ENCODE measurements around the gene ETV7.

ETV7 gene

GRCh38 chr6:36386495-36387439, 702 bp downstream of the ETV7 start:
- FAIRE-seq (no peak), DNase-seq (ENCODE audit: insufficient read length, low spot score) (peak; percentile 61)

DNA sequence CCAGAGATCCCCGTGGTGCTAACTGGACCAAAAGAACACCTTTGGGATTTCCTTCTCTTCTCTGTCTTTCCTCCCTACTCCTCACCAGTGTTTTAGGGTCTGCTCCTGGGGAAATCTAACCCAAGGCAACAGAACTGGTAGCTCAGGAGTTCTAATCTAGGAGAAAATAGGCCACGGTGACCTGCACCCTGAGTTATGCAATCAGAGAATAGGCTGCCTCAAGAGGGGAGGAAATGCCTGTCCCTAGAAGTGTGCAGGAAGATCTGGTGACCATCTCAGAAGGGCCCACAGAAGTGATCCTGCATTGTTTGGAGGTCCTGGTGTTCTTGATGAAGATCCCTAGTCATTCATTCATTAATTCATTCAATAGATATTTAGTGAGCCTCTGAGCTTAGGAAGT, 3.4 kb downstream of the ETV7 start:
- FAIRE-seq, result no peak
- DNase-seq (ENCODE audit: insufficient read length, low spot score), result no peak

DNA sequence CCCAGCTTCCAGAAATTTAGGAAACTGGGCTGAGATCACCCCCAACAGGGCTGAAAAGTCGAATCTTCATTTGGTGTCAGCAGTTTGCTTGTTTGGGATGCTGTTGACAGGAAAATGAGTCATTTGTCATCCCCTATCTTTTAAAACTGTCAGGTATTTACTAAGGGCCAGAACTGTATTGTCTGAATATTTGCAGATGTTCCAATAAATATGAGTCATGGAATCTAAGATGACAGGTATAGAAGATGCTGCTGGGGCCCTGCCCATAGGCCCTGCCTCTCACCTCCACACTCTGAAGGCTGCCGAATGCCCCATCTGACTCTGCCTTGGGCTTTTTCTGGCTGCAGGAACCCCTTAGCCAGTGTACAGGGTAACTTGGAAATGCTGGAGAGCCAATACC, 3.9 kb downstream of the ETV7 start:
- FAIRE-seq, result no peak
- no peak for DNase-seq (ENCODE audit: insufficient read length, low spot score)

DNA sequence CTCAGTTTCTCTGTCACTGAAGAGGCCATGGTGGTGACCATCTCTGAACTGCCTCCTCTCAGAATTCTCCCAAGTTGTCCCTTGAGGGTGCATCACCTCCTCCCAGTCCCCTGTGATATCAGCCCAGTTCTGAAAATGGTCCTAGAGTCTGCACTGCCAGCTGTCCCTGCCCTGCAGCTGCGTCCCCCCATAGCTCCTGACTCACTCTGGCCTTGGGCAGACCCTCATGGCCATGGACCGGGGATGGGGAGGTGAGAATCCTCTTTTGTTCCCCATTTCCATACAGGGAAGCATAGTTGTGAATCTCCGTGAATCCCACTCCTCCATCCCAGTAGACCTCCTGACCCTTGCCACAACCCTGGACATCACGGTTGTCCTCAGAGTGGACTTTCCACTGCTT, 4.5 kb downstream of the ETV7 start:
- DNase-seq (ENCODE audit: insufficient read length, low spot score), result no peak
- no peak for FAIRE-seq

- no peak for DNase-seq (ENCODE audit: insufficient read length, low spot score)
- no peak for FAIRE-seq
These were observed 5.7 kb downstream of the ETV7 start for GRCh38 chr6:36381502-36382389.

DNA sequence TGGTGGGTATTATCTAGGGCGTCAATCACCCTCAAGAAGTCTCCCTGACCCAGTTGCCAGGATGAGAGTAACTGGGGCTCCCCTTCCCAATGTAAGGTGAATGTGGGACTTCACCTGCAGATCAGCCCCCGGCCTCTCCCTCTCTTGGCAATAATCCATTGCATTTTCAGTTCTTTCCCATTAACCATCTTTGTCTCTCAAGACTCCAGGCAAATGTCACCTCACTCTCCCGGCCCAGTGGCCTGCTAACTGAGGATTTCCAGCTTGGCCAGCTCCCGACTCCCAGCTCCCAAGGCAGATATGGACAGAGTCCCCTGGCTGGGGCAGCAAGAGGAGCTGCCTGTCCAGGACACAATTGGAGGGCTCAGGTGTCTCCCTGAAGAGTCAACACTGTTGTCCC, 7.3 kb downstream of the ETV7 start:
- no peak for FAIRE-seq
- DNase-seq (ENCODE audit: insufficient read length, low spot score), result no peak

- DNase-seq (ENCODE audit: insufficient read length, low spot score) (no peak), FAIRE-seq (no peak)
These were observed 8.5 kb downstream of the ETV7 start for GRCh38 chr6:36378936-36379335.

GRCh38 chr6:36378243-36378920, 9.1 kb downstream of the ETV7 start:
- DNase-seq (ENCODE audit: insufficient read length, low spot score), result no peak
- no peak for FAIRE-seq

GRCh38 chr6:36377594-36377993, 9.9 kb downstream of the ETV7 start:
- DNase-seq (ENCODE audit: insufficient read length, low spot score) (no peak), FAIRE-seq (no peak)

DNA sequence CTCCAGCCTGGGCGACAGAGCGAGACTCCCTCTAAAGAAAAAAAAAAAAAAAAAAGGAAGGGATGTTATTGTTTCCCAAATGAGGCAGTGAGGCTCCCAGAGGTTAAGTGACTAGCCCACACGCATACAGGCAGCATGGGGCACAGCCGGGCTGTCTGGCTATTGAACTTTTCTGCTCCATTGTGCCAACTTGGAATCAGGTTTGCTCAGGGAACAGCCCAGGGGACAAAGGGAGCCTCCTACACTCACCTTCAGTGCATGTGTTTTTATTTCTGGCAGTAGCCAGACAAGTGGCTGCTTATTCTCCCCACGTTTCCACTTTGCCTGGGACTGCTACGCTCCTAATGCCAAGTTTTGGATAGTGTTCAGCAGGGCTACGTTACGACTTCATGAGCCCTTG, 10.7 kb downstream of the ETV7 start:
- no peak for DNase-seq (ENCODE audit: insufficient read length, low spot score)
- no peak for FAIRE-seq

DNA sequence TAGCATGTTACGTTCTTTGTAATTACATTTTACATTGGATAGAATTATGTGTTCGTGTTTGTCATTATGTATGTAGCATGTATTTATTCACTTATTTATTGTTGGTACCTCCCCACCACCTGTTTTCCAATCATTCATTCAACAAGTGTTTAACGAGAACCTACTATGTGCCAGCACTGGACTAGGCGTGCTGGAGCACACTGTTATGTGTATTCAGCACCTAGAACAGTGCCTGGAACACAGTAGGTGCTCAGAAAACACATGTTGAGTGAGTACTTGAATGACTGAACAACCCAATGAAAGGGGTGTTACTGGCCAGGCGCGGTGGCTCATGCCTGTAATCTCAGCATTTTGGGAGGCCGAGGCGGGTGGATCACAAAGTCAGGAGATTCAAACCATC, 11.3 kb downstream of the ETV7 start:
- DNase-seq (ENCODE audit: insufficient read length, low spot score) (no peak), FAIRE-seq (no peak)

GRCh38 chr6:36375644-36376155, 11.8 kb downstream of the ETV7 start:
- FAIRE-seq, result no peak
- no peak for DNase-seq (ENCODE audit: insufficient read length, low spot score)

DNA sequence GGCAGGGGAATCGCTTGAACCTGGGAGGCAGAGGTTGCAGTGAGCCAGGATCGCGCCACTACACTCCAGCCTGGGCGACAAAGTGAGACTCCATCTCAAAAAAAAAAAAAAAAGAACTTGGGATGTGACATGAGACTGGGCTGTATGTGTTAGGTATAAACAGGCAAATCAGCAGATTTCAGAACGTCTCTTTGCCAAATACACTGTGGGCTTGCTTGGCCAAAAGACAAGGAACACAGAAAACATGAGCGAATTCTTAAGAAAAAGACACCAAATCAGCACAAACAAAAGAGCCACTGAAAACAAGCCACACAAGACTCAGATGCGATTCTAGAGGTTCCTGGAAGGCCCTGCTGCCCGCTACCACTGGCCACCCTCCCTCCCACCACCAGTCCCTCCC, 12.5 kb downstream of the ETV7 start:
- FAIRE-seq (no peak), DNase-seq (ENCODE audit: insufficient read length, low spot score) (no peak)

DNA sequence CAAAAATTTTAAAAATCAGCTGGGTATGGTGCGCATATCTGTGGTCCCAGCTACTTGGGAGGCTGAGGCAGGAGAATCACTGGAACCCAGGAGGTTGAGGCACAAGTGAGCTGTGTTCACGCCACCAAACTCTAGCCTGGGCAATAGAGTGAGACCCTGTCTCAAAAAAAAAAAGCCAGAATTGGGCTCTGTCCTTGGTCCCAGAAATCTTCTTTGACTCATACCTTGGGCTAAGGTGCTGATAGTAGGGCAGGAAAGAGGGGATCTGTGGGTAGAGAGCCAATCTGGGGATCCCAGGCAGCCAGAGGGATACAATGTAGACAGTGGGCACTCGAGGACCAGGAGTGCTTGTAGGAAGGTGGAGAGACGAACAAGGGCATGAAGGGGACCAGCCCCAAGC, 13.3 kb downstream of the ETV7 start:
- FAIRE-seq (no peak), DNase-seq (ENCODE audit: insufficient read length, low spot score) (no peak)

- FAIRE-seq (no peak), DNase-seq (ENCODE audit: insufficient read length, low spot score) (no peak)
These were observed 14.0 kb downstream of the ETV7 start for GRCh38 chr6:36373368-36374019.

DNA sequence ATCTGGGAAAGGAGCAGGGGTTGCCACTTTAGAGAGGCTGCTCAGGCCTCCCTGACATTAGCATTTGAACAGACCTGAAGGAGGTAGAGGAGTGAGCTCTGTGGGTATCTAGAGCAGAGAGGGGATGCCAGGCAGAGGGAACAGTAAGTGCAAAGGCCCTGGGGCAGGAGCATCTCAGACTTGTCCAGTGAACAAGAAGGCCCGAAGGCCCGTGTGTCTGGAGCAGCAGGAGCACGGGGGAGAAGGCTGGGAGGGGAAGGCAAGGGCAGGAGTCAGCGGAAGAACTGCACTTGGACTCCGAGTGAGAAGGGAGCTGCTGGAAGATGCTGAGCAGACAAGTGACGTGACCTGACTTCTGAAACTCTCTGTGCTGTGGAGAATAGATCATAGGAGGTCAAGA, 15.4 kb downstream of the ETV7 start:
- FAIRE-seq, result no peak
- no peak for DNase-seq (ENCODE audit: insufficient read length, low spot score)

GRCh38 chr6:36371211-36371610, 16.3 kb downstream of the ETV7 start:
- DNase-seq (ENCODE audit: insufficient read length, low spot score), result no peak
- FAIRE-seq, result no peak

DNA sequence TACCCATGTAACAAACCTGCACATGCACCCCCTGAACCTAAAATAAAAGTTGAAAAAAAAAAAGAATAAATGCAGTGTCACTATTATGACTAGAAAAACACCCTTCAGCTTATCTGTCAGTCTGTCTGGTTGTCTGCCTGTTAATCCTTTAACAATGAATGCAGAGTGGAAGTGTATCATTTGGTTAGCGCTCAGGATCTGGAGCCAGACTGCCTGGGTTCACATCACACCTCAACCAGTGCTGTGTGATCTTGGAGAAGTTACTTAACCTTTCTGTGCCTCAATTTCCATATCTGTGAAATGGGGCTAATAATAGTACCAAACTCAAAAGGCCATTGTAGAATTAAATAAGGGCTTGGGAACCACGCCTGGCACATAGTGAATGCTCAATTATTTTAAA, 16.8 kb downstream of the ETV7 start:
- no peak for DNase-seq (ENCODE audit: insufficient read length, low spot score)
- no peak for FAIRE-seq

DNA sequence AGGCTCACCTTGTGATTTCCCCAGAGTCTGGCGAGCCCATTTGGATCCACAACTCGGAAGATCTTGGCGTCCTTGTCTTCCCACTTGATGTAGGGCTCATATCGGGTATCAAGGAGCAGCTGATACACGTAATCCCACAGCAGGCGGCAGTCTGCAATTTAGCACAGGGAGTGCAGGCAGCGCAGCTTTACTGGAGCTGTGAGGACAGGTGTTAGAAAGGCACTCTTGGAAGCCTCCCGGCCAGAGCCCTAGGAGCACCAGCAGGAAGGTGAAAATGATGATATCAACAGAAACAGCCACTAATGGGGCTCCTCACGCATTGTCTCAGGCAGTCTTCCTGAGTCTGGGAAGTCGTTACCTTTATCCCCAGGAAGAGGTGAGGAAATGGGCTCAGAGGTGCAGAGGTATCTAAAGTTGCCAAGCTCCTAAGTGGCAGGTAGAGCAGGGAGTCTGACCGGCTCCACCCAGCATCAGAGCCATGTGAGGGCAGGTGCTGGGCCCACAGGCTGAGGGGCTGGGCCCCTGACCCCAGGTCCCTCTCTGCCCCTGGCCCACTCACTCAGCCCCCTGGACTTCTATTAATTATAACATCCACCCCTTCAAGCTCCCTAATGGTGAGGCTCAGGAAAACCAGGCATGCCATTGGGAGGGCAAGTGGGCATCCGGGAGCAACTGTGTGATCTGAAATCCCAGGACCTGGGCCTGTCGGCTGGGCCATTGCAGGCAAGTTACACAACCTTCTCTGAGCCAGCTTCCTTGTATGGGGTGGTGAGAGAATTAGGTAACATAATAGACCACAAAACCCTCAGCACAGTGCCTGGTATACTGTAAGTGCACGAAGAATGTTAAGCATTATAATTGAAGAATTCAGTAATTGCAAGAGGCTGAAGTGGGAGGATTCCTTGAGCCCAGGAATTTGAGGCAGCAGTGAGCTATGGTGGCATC, 18.3 kb downstream of the ETV7 start:
- no peak for DNase-seq (ENCODE audit: insufficient read length, low spot score)
- no peak for FAIRE-seq

Data from HTR-8/SVneo (cell line).